Endothelial cell of umbilical vein (primary cell): Measurements from ENCODE around the gene PGS1. TPM values are rescaled to one million over a fixed set of nuclear protein-coding genes. Genes with fewer than 3 reads are reported as not detected.

Experiments used
- BruUV-seq: library from RNA; stranded (reverse); fragments of 400-500 nt; replicated peaks from 2 replicates; lab custom pipeline; 2021; lab: Mats Ljungman, UMichigan
- CTCF ChIA-PET: fragments of 300-600, 350-600 bp; sonication (Branson Sonifier 250); formaldehyde crosslinking; loops from one replicate; lab custom pipeline; 2021; ENCODE audit warnings: antibody characterized with exemption, inconsistent platforms; lab: Charles Lee
- POLR2A ChIA-PET: fragments of 300-600, 350-600 bp; sonication (Branson Sonifier 250); formaldehyde crosslinking; loops from one replicate; lab custom pipeline; 2021; ENCODE audit warnings: antibody characterized with exemption, inconsistent platforms; lab: Charles Lee
- DNase-seq: peaks from one replicate; pipeline ENCODE4 v3.0.0-alpha.2; 2011; ENCODE audit warnings: low read depth, low spot score
- FAIRE-seq: peaks from 2 replicates; lab custom pipeline; 2011; peaks lifted over from hg19 to GRCh38; lab: Jason Lieb, UNC
- H2AFZ ChIP-seq: 2 replicates; pipeline ENCODE4 v1.6.0; 2012; ENCODE audit warnings: low read depth, low read length, control low read depth, inconsistent platforms
- H3K27ac ChIP-seq: 2 replicates; pipeline ENCODE4 v1.5.1; 2011; ENCODE audit warnings: low read depth, mild to moderate bottlenecking, control low read depth, low read length, moderate library complexity; ENCODE audit not compliant: insufficient read depth
- H3K27me3 ChIP-seq, 2 experiments: 2 replicates each; pipeline versions ENCODE4 v1.6.0 to v1.6.1; 2011; ENCODE audit warnings: low read length in 2 of 2, mixed read lengths in 1 of 2; ENCODE audit not compliant: control insufficient read depth in 2 of 2, insufficient read depth in 2 of 2
- H3K36me3 ChIP-seq, 2 experiments: 2 replicates in 1 of 2; 3 replicates in 1 of 2; pipeline ENCODE4 v1.5.1; 2011; ENCODE audit warnings: low read length in 2 of 2, mild to moderate bottlenecking in 1 of 2, moderate library complexity in 1 of 2; ENCODE audit not compliant: control insufficient read depth in 2 of 2, insufficient read depth in 2 of 2; ENCODE audit errors: extremely low read depth in 1 of 2
- H3K4me1 ChIP-seq: 3 replicates; pipeline ENCODE4 v1.5.1; 2011; ENCODE audit warnings: mild to moderate bottlenecking, low read length; ENCODE audit not compliant: control insufficient read depth, insufficient read depth; ENCODE audit errors: extremely low read depth
- H3K4me2 ChIP-seq: 2 replicates; pipeline ENCODE4 v1.6.1; 2011; ENCODE audit warnings: low read length, control low read depth, mixed read lengths; ENCODE audit not compliant: insufficient read depth
- H3K4me3 ChIP-seq, 3 experiments: fragments of 200-600 bp in 1 of 3; sonication (generic), shearing (Covaris generic) in 1 of 3; replicated peaks in 1 of 3; 2 replicates each; pipeline ENCODE4 v1.5.1; 2011 to 2016; ENCODE audit warnings: control low read depth in 3 of 3, low read length in 3 of 3, mild to moderate bottlenecking in 2 of 3, inconsistent platforms in 1 of 3, low read depth in 1 of 3, moderate library complexity in 1 of 3; ENCODE audit not compliant: insufficient read depth in 1 of 3
- H3K79me2 ChIP-seq: 2 replicates; pipeline ENCODE4 v1.6.0; 2012; ENCODE audit warnings: low read length, inconsistent platforms; ENCODE audit not compliant: control insufficient read depth, insufficient read depth
- H3K9ac ChIP-seq: replicated peaks from 2 replicates; pipeline ENCODE3; 2011; ENCODE audit warnings: low read length, control low read depth; ENCODE audit not compliant: insufficient read depth; ENCODE audit errors: extremely low read depth
- H3K9me1 ChIP-seq: replicated peaks from 3 replicates; pipeline ENCODE4 v1.6.0; 2011; ENCODE audit warnings: mild to moderate bottlenecking, low read length; ENCODE audit not compliant: control insufficient read depth, insufficient read depth; ENCODE audit errors: extremely low read depth
- H3K9me3 ChIP-seq: replicated peaks from 2 replicates; pipeline ENCODE4 v1.5.1; 2012; ENCODE audit warnings: low read length, inconsistent platforms; ENCODE audit not compliant: control insufficient read depth, insufficient read depth
- H4K20me1 ChIP-seq: replicated peaks from 2 replicates; pipeline ENCODE3; 2011; ENCODE audit warnings: mild to moderate bottlenecking, low read length; ENCODE audit not compliant: control insufficient read depth, insufficient read depth; ENCODE audit errors: extremely low read depth
- EZH2 ChIP-seq: IDR thresholded peaks from 2 replicates; pipeline ENCODE4 v1.6.1; 2012; ENCODE audit warnings: borderline replicate concordance, low read depth, mild to moderate bottlenecking, moderate library complexity, low read length, inconsistent platforms; ENCODE audit not compliant: severe bottlenecking
- FOS ChIP-seq: IDR thresholded peaks from 2 replicates; pipeline ENCODE4 v1.6.1; 2011; ENCODE audit warnings: mild to moderate bottlenecking, low read length, moderate library complexity, borderline replicate concordance; ENCODE audit not compliant: insufficient read depth
- JUN ChIP-seq: IDR thresholded peaks from 2 replicates; pipeline ENCODE4 v1.6.1; 2011; ENCODE audit warnings: borderline replicate concordance, low read depth; ENCODE audit not compliant: insufficient read length, insufficient read depth
- MYC ChIP-seq: IDR thresholded peaks from one replicate; pipeline ENCODE4 v1.6.1; 2011; ENCODE audit warnings: mild to moderate bottlenecking, low read depth, low read length
- POLR2A ChIP-seq: IDR thresholded peaks from 2 replicates; pipeline ENCODE4 v1.6.1; 2012; ENCODE audit warnings: low read depth, mild to moderate bottlenecking, control low read depth, low read length
- POLR2AphosphoS5 ChIP-seq: IDR thresholded peaks from 2 replicates; pipeline ENCODE4 v1.6.1; 2012; ENCODE audit warnings: low read depth, mild to moderate bottlenecking, control low read depth, low read length, moderate library complexity; ENCODE audit not compliant: insufficient read depth
- dilution Hi-C: fragments of 300-500 bp; cut with MboI; formaldehyde crosslinking; loops from one replicate; pipeline ENCODE4 v1.15.0; 2019; ENCODE audit warnings: low sequenced_read_pairs; ENCODE audit not compliant: extremely low pct_ligation_motif_present
- intact Hi-C: fragments of 100-400 bp; cut with micrococcal nuclease; formaldehyde crosslinking; loops from one replicate; pipeline ENCODE4 v1.10.0; 2022
- polyA plus RNA-seq, 4 experiments: library from polyadenylated mRNA; depleted of rRNA in 3 of 4; stranded (reverse) in 3 of 4; unstranded in 1 of 4; fragments of >200 nt; gene quantifications; 2 replicates each; pipeline versions ENCODE4 v1.2.1 to v1.2.3, GENCODE V29; 2011 to 2012; ENCODE audit warnings: missing spikeins in 1 of 4
- total RNA-seq: library from RNA; stranded (reverse); gene quantifications from 2 replicates; pipeline ENCODE4 v1.2.3, GENCODE V29; 2021
- TF ChIP-seq, protein P1 (sequence below), 2 donors: IDR thresholded peaks; 1 replicate in 1 of 2; 2 replicates in 1 of 2; pipeline ENCODE4 v1.5.1; 2011; ENCODE audit warnings: low read length in 2 of 2, mild to moderate bottlenecking in 2 of 2, moderate library complexity in 2 of 2, control low read depth in 1 of 2, inconsistent platforms in 1 of 2, low read depth in 1 of 2; ENCODE audit not compliant: insufficient read depth in 1 of 2; ENCODE audit errors: extremely low read depth in 1 of 2

The PGS1 gene
- total and polyA plus RNA-seq, 2 donors (not counting 3 experiments of a cell fraction or from before 2014, with no cell fraction given), result 50.8 to 66.0 TPM

DNA sequence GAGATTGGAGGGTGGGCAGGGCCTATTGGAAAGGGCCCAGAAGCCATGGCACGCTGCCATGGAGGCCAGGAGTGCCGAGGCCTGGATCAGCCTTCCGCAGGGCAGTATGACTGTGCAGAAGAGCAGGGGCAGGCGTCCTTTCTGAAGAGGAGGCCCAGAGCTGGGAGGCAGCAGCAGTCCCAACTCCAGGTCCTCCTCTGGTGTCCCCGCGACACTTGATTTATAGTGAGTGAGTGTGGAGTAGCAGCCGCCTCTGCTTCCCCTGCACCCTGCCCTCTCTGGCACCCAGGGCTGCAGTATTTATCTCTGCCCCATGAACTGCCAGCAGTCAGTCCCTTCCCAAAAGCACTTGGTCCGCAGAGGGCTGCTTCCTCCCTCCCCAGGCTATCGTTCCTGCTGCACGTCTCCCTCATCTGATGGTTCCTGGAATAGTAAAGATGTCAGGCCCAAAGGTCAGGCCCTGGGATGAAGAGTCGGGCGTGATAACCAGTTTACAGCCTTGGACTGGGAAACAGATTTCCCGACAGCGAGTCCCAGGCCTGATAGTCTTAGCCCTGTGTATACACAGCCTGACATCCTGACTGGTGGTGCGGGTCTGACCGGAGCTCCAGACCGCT lies 32.9 kb downstream of the PGS1 start:
- dilution Hi-C loops (no loop called here), intact Hi-C loops (no loop called here)
- DNase-seq (peak; percentile 67), FAIRE-seq (no peak)
- Histone ChIP-seq H3K4me3 (no peak overlapping the region), H3K9me3 (no peaks in the 10 kb centered on the region), H3K27me3 (no peaks in the 10 kb centered on the region), H3K36me3 (peaks cover 0 to 19% of the 10 kb centered on the region in 2 experiments), H3K9ac (no peak overlapping the region), H3K4me2 (no peak overlapping the region), H3K4me1 (peaks cover 25% of the 10 kb centered on the region), H3K9me1 (no peaks in the 10 kb centered on the region), H3K27ac (no peak overlapping the region), H4K20me1 (no peaks in the 10 kb centered on the region), H2AFZ (no peak overlapping the region), H3K79me2 (peaks cover 60% of the 10 kb centered on the region)
- POLR2A ChIA-PET, result no interaction called here
- BruUV-seq, result no TSS peak
- TF ChIP-seq EZH2 (no peak), FOS (no peak), POLR2A (no peak), MYC (no peak), POLR2AphosphoS5 (no peak)
- CTCF ChIA-PET, result interaction anchor here (0.7 to 2.8 kb wide), 8 partner anchors 10 to 296 kb away, joined by 3 to 10 read pairs (median 3); no protein-coding TSS in a partner anchor

DNA sequence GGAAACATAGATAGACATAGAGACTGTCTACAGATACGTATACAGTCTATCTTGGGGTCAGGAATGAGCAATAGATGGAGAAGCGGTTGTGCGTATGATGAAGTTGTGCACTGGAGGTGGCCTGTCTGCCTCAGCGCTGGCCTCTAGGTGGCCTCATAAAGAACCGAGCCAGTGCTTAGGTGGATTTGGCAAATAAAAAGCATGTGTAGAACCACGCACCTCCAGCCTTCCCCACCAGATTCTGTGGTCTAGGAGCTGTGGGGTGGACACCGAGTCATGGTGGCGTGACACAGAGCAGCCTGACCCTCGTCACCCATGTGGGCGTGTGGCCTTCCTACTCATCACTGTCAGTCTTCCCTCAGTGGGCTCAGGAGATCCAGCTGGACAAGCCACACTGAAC lies 34.0 kb downstream of the PGS1 start:
- BruUV-seq, result no TSS peak
- intact Hi-C loops, result no loop called here
- H2AFZ ChIP-seq, result no peak overlapping the region
- ChIA-PET CTCF (interaction anchor here (0.7 to 2.8 kb wide), 4 partner anchors 9 to 295 kb away, joined by 3 to 10 read pairs (median 4); no protein-coding TSS in a partner anchor), POLR2A (no interaction called here)
- no peaks in the 10 kb centered on the region for H3K27me3 ChIP-seq
- H3K4me2 ChIP-seq, result no peak overlapping the region
- no peak overlapping the region for H3K9ac ChIP-seq
- no peaks in the 10 kb centered on the region for H4K20me1 ChIP-seq
- H3K79me2 ChIP-seq, result peaks cover 50% of the 10 kb centered on the region
- no peak for DNase-seq
- peak; percentile 62 for FAIRE-seq
- dilution Hi-C loops, result no loop called here
- H3K4me1 ChIP-seq, result peaks cover 36% of the 10 kb centered on the region
- H3K36me3 ChIP-seq, result peaks cover 0 to 14% of the 10 kb centered on the region in 2 experiments
- no peaks in the 10 kb centered on the region for H3K9me1 ChIP-seq
- TF ChIP-seq, protein P1, sequence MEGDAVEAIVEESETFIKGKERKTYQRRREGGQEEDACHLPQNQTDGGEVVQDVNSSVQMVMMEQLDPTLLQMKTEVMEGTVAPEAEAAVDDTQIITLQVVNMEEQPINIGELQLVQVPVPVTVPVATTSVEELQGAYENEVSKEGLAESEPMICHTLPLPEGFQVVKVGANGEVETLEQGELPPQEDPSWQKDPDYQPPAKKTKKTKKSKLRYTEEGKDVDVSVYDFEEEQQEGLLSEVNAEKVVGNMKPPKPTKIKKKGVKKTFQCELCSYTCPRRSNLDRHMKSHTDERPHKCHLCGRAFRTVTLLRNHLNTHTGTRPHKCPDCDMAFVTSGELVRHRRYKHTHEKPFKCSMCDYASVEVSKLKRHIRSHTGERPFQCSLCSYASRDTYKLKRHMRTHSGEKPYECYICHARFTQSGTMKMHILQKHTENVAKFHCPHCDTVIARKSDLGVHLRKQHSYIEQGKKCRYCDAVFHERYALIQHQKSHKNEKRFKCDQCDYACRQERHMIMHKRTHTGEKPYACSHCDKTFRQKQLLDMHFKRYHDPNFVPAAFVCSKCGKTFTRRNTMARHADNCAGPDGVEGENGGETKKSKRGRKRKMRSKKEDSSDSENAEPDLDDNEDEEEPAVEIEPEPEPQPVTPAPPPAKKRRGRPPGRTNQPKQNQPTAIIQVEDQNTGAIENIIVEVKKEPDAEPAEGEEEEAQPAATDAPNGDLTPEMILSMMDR (IDR thresholded peaks at IDR 0.05; ENCODE audit: extremely low read depth in 1 of 2, insufficient read depth in 1 of 2, low read depth in 1 of 2, low read length in 2 of 2), result peak; percentile 28 to 43
- TF ChIP-seq EZH2, result no peak
- TF ChIP-seq JUN, result no peak
- TF ChIP-seq POLR2AphosphoS5, result no peak
- no peak for TF ChIP-seq MYC
- no peak for TF ChIP-seq POLR2A
- no peak overlapping the region for H3K27ac ChIP-seq
- H3K4me3 ChIP-seq, result no peak overlapping the region
- H3K9me3 ChIP-seq, result no peaks in the 10 kb centered on the region
